Epidermal melanocyte (primary cell): ENCODE results near the gene RPL37.
"Not testable (repeated sequence)": the region's sequence is repeated elsewhere in the genome, so short reads cannot be mapped to it uniquely, and the experiment has no call there.

Experiments used
- DNase-seq: peaks from one replicate; pipeline ENCODE4 v3.0.0; 2011; ENCODE audit warnings: low spot score; ENCODE audit not compliant: insufficient read length

Gene RPL37

DNA sequence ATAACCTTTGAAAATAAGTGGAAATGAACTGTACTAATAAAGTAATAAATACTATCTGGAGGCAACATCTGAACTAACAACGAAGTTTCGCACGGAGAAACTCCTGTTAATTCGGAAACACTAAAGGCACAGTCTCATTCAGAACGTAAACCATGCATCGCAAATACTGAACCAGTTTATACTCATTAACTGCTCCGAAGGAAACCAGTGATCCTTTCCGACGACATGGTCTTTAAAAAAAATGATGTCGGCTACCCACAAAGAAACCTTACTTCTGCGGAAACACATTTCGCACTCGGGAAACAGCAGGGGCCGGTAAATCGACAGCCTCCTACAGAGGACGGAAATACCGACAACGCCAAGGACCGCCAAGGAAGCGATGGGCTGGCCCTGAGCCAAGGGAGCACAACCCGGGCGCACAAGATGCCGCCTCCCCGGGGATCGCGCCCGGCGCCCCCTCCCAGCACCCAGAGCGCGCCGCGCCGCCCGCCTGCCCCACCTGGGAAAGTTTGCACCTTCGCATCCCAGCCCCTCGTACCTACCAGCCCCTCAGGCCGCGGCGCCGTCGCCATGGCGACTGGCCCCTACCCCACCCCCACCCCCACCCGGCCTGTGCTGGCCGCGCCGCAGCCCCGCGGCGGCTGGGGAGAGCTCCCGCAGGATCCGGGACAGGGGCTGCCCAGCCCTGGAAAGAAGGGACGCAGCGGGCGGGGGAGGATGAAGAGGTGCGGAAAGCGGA, 37.6 kb downstream of the RPL37 start:
- DNase-seq: peak; percentile 24

DNA sequence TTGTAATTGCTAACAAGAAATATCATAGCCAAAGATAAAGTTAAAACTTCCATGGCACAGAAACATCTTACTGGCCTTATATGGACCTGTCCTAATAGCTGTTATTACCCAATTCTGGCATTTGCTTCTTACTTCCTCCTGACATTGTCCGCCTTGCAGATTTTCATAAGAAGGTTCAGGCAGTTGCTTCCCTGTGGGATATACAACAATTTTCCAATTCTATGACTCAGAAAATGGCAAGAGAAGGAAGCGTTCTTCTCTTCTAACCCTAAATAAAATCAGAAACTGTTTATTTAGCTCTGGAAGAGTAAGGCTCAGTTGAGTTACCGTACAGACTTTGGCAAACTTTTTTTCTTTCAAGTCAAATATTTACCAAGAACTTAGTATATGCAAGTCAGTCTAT, 38.5 kb downstream of the RPL37 start:
- no peak for DNase-seq

DNA sequence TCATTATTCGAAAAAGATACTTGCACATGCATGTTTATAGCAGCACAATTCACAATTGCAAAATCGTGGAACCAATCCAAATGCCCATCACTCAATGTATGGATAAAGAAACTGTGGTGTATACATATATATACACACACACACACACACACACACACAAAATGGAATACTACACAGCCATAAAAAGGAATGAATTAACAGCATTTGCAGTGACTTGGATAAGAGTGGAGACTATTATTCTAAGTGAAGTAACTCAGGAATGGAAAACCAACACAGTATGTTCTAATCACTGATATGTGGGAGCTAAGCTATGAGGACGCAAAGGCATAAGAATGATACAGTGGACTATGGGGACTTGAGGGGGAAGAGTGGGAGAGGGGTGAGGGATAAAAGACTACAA, 40.1 kb downstream of the RPL37 start:
- not testable (repeated sequence) for DNase-seq

DNA sequence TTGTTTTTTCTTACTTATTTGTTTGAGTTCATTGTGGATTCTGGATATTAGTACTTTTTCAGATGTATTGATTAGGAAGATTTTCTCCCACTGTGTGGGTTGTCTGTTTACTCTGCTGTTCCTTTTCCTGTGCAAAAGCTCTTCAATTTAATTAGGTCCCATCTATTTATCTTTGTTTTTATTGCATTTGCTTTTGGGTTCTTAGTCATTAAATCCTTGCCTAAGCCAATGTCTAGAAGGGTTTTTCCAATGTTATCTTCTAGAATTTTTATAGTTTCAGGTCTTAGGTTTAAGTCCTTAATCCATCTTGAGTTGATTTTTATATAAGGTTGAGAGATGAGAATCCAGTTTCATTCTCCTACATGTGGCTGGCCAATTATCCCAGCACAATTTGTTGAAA, 40.7 kb downstream of the RPL37 start:
- not testable (repeated sequence) for DNase-seq

DNA sequence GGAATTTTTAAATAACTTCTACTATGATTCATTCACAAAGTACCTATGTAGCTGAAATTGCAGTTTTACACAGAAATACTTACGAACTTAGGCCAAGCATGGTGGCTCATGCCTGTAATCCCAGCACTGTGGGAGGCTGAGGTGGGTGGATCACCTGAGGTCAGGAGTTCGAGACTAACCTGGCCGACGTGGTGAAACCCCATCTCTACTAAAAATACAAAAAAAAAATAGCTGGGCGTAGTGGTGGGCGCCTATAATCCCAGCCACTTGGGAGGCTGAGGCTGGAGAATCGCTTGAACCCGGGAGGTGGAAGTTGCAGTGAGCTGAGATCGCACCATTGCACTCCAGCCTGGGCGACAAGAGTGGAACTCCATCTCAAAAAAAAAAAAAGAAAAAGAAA, 42.3 kb downstream of the RPL37 start:
- DNase-seq: not testable (repeated sequence)

DNA sequence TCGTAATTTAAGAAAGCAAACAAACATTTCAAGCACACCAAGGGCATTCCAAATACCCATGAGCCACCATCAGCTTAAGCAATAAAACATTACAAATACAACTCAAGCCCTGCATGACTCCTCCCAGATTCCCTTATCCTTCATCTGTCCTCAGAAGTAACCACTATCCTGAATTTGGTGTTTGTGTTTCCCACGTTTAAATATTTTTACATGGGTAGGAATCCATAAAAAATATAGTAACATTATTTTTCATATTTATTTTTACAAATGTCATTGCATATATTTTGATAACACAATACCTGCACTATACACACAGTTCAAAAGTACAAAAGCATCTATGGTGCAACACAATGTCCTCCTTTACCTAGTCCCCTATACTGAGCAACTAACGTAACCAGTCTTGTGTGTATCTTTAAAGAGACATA, 43.3 kb downstream of the RPL37 start:
- DNase-seq: no peak

DNA sequence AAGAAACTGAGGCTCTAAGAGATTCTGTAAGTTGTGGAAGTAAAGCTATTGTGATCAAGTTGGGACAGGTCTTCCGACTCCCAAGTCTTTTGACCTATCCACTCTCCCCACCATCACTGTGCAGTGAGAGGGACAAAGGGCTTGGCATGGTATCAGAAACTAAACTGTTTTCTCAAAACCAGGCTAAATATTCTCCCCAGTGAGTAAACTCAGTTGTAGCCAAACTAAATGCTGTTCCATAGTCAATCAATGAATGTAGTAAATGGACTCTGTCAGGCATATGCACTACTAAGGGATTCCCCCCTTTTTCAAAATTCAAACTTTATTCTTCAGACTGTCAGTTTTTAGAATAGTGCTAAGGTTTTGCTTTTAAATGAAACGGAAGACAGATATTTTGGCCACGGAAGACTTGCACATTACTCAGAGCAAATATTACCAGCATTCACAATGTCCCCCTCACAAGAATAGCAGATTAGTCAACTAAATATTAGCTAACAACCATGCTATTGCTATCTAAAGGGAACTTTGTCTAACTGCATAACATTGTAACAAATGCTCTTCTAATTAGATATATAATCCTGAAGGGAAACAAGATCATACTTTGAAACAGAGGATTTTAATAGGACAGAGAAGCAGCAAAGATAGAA, 44.0 kb downstream of the RPL37 start:
- DNase-seq: no peak

DNA sequence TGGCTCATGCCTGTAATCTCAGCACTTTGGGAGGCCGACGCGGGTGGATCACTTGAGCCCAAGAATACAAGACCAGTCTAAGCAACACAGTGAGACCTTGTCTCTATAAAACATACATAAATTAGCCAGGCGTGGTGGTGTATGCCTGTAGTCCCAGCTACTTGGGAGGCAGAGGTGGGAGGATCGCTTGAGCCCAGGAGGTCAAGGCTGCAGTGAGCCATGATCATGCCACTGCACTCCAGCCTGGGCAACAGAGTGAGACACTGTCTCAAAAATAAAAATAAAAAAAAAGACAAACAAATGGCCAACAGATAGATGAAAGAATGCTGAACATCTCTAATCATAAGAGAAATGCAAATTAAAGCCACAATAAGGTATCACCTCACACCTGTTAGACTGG, 46.1 kb downstream of the RPL37 start:
- DNase-seq: not testable (repeated sequence)

DNA sequence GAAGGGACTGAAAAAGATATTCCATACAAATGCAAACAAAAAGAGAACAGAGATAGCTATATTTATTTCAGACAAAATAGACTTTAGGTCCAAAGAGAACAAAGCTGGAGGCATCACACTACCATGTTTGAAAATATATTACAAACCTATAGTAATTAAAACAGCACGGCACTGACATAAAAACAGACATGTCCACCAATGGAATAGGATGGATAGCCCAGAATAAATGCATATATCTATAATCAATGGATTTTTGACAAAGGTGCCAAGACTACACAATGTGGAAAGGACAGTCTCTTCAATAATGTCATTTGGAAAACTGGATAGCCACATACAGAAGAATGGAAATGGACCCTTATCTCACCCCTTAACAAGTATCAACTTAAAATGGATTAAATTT, 47.0 kb downstream of the RPL37 start:
- DNase-seq: no peak

DNA sequence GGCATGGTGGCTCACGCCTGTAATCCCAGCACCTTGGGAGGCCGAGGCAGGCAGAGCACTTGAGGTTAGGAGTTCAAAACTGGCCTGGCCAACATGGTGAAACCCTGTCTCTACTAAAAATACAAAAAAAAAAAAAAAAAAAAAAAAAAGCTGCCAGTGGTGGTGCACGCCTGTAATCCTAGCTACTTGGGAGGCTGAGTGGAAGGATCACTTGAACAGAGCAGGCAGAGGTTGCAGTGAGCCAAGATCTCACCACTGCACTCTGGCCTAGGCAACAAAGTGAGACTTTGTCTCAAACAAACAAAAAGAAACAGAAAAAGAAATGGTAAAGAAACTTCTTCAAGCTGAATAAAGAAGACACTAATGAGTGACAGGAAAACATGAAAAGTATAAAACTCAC, 48.4 kb downstream of the RPL37 start:
- not testable (repeated sequence) for DNase-seq

DNA sequence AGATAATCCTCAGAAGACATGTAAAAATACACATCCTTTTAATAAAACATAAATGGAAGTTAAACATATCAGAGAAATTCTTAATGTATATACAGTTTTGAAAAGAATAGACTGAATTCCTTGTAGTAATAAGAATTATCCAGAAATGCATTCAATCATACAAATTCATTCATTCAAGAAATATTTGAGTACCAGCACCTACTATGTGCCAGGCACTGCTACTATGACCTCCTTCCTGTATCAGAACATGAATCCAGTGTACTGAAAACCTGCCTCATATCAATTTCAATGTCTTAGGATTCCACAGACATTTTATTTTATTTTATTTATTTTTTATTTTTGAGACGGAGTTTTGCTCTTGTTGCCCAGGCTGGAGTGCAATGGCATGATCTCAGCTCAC, 50.1 kb downstream of the RPL37 start:
- no peak for DNase-seq

DNA sequence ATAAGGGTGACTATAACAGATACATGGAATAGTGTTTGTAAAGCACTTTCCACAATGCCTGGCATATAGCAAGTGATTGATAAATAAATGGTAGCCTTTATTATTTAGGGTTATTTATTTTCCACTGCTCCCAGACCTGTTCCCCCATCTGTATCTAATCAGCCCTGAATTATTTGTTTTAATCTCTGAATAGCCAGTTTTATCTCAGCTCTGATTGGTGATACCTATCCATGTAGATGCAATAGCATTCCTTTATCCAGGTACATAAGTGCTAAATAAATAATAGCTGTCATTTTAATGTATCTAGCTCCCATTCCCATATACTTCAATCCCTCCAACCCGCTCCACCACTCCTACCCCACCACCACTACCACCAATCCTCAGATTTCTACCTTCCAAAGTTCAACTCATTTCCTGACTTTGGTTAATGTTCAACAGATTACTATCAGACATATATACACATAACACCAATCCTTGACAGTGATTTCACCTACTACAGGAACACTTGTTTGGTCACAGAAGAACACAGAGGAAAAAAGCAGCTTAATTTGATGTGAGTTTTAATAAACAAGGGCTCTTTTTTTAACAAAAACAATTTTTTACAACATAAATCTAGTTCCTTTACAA, 50.9 kb downstream of the RPL37 start:
- DNase-seq: no peak

DNA sequence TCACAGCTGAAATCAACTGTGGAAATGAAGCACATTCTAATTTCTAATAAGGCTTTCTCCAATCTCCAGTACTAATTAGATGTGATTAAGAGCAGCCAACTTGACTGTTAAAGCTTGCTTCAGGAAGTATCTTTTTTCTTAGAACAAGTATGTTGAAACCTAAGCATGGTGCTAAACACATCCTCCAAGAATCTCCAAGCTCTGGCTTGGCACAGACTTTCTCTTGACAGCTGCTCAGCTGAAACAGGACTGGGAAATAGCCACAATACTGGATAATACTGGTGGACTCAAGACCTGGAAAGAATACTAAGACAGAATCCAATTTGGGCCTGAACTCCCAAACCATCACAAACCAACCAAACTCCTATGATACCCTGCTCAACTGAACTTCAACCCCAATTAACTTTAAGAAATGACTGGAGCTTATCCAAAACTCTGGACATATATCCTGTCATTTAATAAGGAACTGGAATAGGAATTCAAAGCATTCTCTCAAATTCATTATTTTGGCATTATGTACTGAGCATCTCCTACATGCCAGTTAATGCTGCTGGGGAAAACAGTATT, 53.1 kb downstream of the RPL37 start:
- peak; percentile 23 for DNase-seq

DNA sequence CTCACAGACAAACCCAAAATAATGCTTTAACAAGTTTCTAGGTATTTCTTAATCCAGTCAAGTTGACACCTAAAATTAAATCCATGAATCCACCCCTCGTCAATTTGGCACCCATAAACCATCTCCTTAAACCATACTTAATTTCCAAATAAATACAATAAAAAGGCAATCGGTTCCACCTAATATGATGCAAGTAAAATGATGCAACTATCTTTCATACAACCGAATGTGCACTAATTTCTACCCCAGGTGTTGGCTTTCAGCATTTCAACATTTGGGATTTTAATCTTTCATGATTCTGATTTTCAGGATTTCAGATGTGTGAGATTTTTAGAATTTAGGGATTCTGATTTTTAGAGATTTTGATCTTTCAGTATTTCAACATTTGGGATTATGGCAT, 54.2 kb downstream of the RPL37 start:
- no peak for DNase-seq

DNA sequence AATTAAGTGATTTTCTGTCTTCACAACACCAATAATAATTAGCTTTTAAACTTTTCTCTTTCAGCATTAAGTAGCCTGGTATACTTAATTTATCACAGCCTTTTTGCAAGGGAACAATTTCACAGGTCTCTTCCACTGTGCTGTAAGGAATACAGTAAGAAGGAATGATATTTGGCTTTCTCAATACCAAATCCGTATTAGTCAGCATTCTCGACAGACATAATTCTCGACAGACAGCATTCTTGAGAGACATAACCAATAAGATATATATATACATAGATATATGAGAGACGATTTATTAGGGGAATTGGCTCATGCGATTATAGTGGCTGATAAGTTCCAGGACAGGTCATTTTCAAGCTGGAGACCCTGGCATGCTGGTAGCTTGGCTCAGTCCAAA, 54.8 kb downstream of the RPL37 start:
- DNase-seq: no peak

DNA sequence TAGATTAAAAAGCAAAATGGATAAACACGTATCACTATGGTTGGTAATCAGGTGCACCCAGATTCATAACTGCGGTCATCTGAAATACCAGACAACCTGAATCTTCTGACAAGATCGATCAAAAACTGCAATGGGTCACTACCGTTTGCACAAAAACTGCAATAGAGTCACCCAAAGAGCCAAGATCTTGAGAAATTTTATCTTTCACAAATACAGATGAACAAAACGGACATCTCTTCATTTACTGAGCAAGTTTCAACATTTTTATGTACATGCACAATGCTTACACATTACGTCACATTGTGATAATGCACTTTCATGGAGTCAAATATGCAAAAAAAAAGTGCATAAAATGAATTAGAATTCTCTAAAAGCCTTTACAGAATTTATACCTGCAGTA, 55.5 kb downstream of the RPL37 start:
- DNase-seq: no peak

DNA sequence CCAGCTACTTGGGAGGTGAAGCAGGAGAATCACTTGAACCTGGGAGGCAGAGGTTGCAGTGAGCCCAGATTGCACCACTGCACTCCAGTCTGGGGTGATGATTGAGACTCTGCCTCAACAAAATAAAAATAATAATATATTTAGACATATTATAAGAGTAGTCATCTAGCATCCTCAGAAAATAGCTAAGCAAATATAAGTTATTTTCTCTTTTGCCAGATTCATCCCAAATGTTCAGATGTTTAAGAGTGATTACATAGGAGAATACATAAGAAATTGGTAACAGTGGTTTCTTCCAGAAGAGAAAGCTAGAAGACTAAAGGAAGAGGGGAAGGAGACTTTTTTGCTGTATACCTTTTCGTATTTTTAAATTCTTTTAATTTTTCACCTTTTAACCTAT, 56.9 kb downstream of the RPL37 start:
- no peak for DNase-seq

DNA sequence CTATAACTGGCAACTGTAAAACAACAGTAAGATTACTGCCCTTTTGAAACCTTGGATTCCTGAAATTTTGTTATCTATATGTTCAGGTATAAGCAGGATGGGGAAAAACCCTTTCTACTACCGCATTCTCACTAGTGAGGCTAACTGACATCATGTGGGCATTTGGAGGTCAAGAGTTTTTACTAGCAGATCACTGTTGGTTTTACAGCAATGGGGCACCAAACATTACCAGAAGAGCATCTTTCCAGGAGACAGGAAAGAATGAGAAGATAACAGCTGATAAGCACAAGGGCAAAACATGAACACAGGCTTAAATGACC, 58.4 kb downstream of the RPL37 start:
- DNase-seq: no peak

DNA sequence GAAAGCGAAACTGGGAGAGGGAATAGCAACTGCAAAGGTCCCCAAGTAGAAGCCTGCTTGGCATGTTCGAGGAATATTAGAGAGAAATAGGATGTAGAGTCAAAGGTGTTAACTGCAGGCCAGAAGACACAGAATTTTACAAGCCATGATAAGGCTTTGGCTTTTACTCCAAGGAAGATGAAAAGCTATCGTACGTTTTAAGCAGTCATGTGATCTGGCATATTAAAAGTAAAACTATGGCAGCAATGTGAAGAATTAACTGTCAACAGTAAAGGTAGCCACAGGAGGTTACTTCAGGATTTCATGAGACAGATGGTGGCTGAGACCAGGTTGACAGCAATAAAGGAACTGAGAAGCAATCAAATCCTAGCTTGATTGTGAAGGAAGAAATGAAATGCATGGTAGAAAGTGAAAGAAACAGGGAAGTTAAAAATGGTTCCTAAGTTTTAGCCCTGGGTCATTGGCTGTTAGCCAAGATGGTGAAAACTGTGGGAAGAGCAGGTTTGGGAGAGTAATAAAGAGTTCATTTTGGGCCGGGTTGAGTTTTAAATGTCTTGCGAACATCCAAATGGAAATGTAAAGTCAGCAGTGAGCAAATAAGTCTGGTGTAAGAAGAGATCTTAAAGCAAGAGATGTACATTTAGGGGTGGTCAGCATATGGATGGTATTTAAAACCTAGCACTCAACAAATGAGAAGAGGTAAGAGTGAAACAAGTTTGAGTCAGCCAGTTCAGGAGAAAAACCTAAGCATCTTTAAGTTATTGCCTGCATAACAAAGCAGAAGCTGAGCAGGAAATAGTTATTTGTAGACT, 59.0 kb downstream of the RPL37 start:
- DNase-seq: no peak
